Activated CD8-positive, alpha-beta memory T cell treated with anti-CD3 and anti-CD28 coated beads, Interleukin-2, amount 50 U/mL, for 48 hours (primary cell): ENCODE measurements around the gene ITPR1.
A peak's percentile ranks its signal among the peaks of the same experiment; 100 is the strongest.

Source experiments
- DNase-seq: peaks from one replicate; pipeline ENCODE4 v3.0.0-alpha.2; 2020

The ITPR1 gene

GRCh38 chr3:4492208-4493013 is 737 bp upstream of the ITPR1 start:
- peak; percentile 75 for DNase-seq

GRCh38 chr3:4493941-4494894 is 1.1 kb downstream of the ITPR1 start:
- no peak for DNase-seq

GRCh38 chr3:4494895-4495264 is 1.7 kb downstream of the ITPR1 start:
- DNase-seq, result no peak

- no peak for DNase-seq
Measured at GRCh38 chr3:4495294-4496086, 2.3 kb downstream of the ITPR1 start.

GRCh38 chr3:4496087-4496452 is 2.9 kb downstream of the ITPR1 start:
- no peak for DNase-seq

- DNase-seq, result no peak
Measured at GRCh38 chr3:4497005-4497692, 4.0 kb downstream of the ITPR1 start.

GRCh38 chr3:4497843-4498324 is 4.7 kb downstream of the ITPR1 start:
- no peak for DNase-seq

- no peak for DNase-seq
Measured at GRCh38 chr3:4498446-4498845, 5.3 kb downstream of the ITPR1 start.

- no peak for DNase-seq
Measured at GRCh38 chr3:4501437-4501836, 8.3 kb downstream of the ITPR1 start.

- DNase-seq, result no peak
Measured at GRCh38 chr3:4501927-4502326, 8.8 kb downstream of the ITPR1 start.

GRCh38 chr3:4503050-4503449 is 9.9 kb downstream of the ITPR1 start:
- no peak for DNase-seq

GRCh38 chr3:4504340-4505261 is 11.5 kb downstream of the ITPR1 start:
- no peak for DNase-seq

GRCh38 chr3:4505688-4506558 is 12.8 kb downstream of the ITPR1 start:
- DNase-seq, result no peak

- DNase-seq, result no peak
Measured at GRCh38 chr3:4506559-4507023, 13.4 kb downstream of the ITPR1 start.

GRCh38 chr3:4507024-4507596 is 14.0 kb downstream of the ITPR1 start:
- DNase-seq, result no peak

- no peak for DNase-seq
Measured at GRCh38 chr3:4508048-4508981, 15.2 kb downstream of the ITPR1 start.

GRCh38 chr3:4509043-4509442 is 15.9 kb downstream of the ITPR1 start:
- DNase-seq, result no peak

- no peak for DNase-seq
Measured at GRCh38 chr3:4509983-4510755, 17.0 kb downstream of the ITPR1 start.
